ENCODE data around the gene UNC50.
"Not testable (repeated sequence)": the region's sequence is repeated elsewhere in the genome, so short reads cannot be mapped to it uniquely, and the experiment has no call there.

The UNC50 gene

GRCh38 chr2:98650998-98651397, 42.6 kb downstream of the UNC50 start:
- TF ChIP-seq CTCF (IDR thresholded peaks at IDR 0.05): no peak
- no peaks in the 10 kb centered on the region for H3K27me3 Mint-ChIP-seq (ENCODE audit: low read depth, poor library complexity)
- no peak overlapping the region for H3K4me3 Mint-ChIP-seq
- peaks cover 10% of the 10 kb centered on the region for H3K4me1 Mint-ChIP-seq
- no peak for DNase-seq
- peaks cover 10% of the 10 kb centered on the region for H3K9me3 Mint-ChIP-seq
- H3K27ac Mint-ChIP-seq: no peak overlapping the region
- peaks cover 11% of the 10 kb centered on the region for H3K36me3 Mint-ChIP-seq (ENCODE audit: low read depth)

GRCh38 chr2:98654699-98655495, 46.5 kb downstream of the UNC50 start:
- Mint-ChIP-seq H3K9me3 (peaks cover 14% of the 10 kb centered on the region), H3K4me1 (no peaks in the 10 kb centered on the region), H3K36me3 (ENCODE audit: low read depth) (peaks cover 10% of the 10 kb centered on the region), H3K27me3 (ENCODE audit: low read depth, poor library complexity) (no peaks in the 10 kb centered on the region), H3K27ac (no peak overlapping the region), H3K4me3 (no peak overlapping the region)
- DNase-seq: no peak
- no peak for TF ChIP-seq CTCF (IDR thresholded peaks at IDR 0.05)

- no peak for TF ChIP-seq CTCF (IDR thresholded peaks at IDR 0.05)
- no peak for DNase-seq
- H3K4me3 Mint-ChIP-seq: no peak overlapping the region
- H3K4me1 Mint-ChIP-seq: no peaks in the 10 kb centered on the region
- H3K36me3 Mint-ChIP-seq (ENCODE audit: low read depth): peaks cover 16% of the 10 kb centered on the region
- H3K27me3 Mint-ChIP-seq (ENCODE audit: low read depth, poor library complexity): no peaks in the 10 kb centered on the region
- H3K9me3 Mint-ChIP-seq: peaks cover 21% of the 10 kb centered on the region
- no peak overlapping the region for H3K27ac Mint-ChIP-seq
Observed at GRCh38 chr2:98656800-98657199, 48.4 kb downstream of the UNC50 start.

- peaks cover 21% of the 10 kb centered on the region for H3K9me3 Mint-ChIP-seq
- H3K4me3 Mint-ChIP-seq: no peak overlapping the region
- H3K27ac Mint-ChIP-seq: no peak overlapping the region
- H3K36me3 Mint-ChIP-seq (ENCODE audit: low read depth): peaks cover 16% of the 10 kb centered on the region
- no peaks in the 10 kb centered on the region for H3K4me1 Mint-ChIP-seq
- DNase-seq: no peak
- H3K27me3 Mint-ChIP-seq (ENCODE audit: low read depth, poor library complexity): no peaks in the 10 kb centered on the region
- TF ChIP-seq CTCF (IDR thresholded peaks at IDR 0.05): no peak
Observed at GRCh38 chr2:98658816-98659490, 50.6 kb downstream of the UNC50 start.

- not testable (repeated sequence) for DNase-seq; H3K4me1 Mint-ChIP-seq; H3K27me3 Mint-ChIP-seq (ENCODE audit: low read depth, poor library complexity); H3K4me3 Mint-ChIP-seq; H3K27ac Mint-ChIP-seq
- Mint-ChIP-seq H3K36me3 (ENCODE audit: low read depth) (peaks cover 16% of the 10 kb centered on the region), H3K9me3 (peaks cover 21% of the 10 kb centered on the region)
Observed at GRCh38 chr2:98659491-98659840, 51.1 kb downstream of the UNC50 start.

GRCh38 chr2:98663511-98664090, 55.2 kb downstream of the UNC50 start:
- H3K4me3 Mint-ChIP-seq: no peak overlapping the region
- H3K4me1 Mint-ChIP-seq: no peaks in the 10 kb centered on the region
- peaks cover 4% of the 10 kb centered on the region for H3K27me3 Mint-ChIP-seq (ENCODE audit: low read depth, poor library complexity)
- peaks cover 34% of the 10 kb centered on the region for H3K9me3 Mint-ChIP-seq
- no peak overlapping the region for H3K27ac Mint-ChIP-seq
- no peak for TF ChIP-seq CTCF (IDR thresholded peaks at IDR 0.05)
- DNase-seq: no peak
- peaks cover 23% of the 10 kb centered on the region for H3K36me3 Mint-ChIP-seq (ENCODE audit: low read depth)
